ENCODE results near the gene BID.

Gene BID

GRCh38 chr22:17783312-17783711 lies 9.0 kb upstream of the BID start:
- TF ChIP-seq FOXP2 (optimal IDR thresholded peaks at IDR 0.05; ENCODE audit: borderline replicate concordance, extremely low read depth, extremely low read length, insufficient read depth) (no peak), POLR2AphosphoS5 (IDR thresholded peaks at IDR 0.05; ENCODE audit: low read depth, low read length) (no peak)

- no peak for TF ChIP-seq SIN3A (IDR thresholded peaks at IDR 0.05; ENCODE audit: borderline replicate concordance, insufficient read depth, low read length)
- no peak for TF ChIP-seq REST (IDR thresholded peaks at IDR 0.05; ENCODE audit: insufficient read depth in 1 of 2, low read depth in 2 of 2, low read length in 2 of 2)
- no peak for TF ChIP-seq POLR2AphosphoS5 (IDR thresholded peaks at IDR 0.05; ENCODE audit: low read depth, low read length)
- no peak for TF ChIP-seq TAF1 (IDR thresholded peaks at IDR 0.05; ENCODE audit: borderline replicate concordance, insufficient read depth, low read length)
- no peak for TF ChIP-seq FOXP2 (optimal IDR thresholded peaks at IDR 0.05; ENCODE audit: borderline replicate concordance, extremely low read depth, extremely low read length, insufficient read depth)
Measured at GRCh38 chr22:17782621-17783020, 8.4 kb upstream of the BID start.

- TF ChIP-seq POLR2AphosphoS5 (IDR thresholded peaks at IDR 0.05; ENCODE audit: low read depth, low read length) (no peak), FOXP2 (optimal IDR thresholded peaks at IDR 0.05; ENCODE audit: borderline replicate concordance, extremely low read depth, extremely low read length, insufficient read depth) (no peak), REST (IDR thresholded peaks at IDR 0.05; ENCODE audit: insufficient read depth in 1 of 2, low read depth in 2 of 2, low read length in 2 of 2) (no peak), SIN3A (IDR thresholded peaks at IDR 0.05; ENCODE audit: borderline replicate concordance, insufficient read depth, low read length) (no peak), TAF1 (IDR thresholded peaks at IDR 0.05; ENCODE audit: borderline replicate concordance, insufficient read depth, low read length) (no peak)
Measured at GRCh38 chr22:17782158-17782557, 7.9 kb upstream of the BID start.

- no peak for TF ChIP-seq TAF1 (IDR thresholded peaks at IDR 0.05; ENCODE audit: borderline replicate concordance, insufficient read depth, low read length)
- no peak for TF ChIP-seq POLR2AphosphoS5 (IDR thresholded peaks at IDR 0.05; ENCODE audit: low read depth, low read length)
- TF ChIP-seq FOXP2 (optimal IDR thresholded peaks at IDR 0.05; ENCODE audit: borderline replicate concordance, extremely low read depth, extremely low read length, insufficient read depth), result no peak
- TF ChIP-seq SIN3A (IDR thresholded peaks at IDR 0.05; ENCODE audit: borderline replicate concordance, insufficient read depth, low read length), result no peak
- TF ChIP-seq REST (IDR thresholded peaks at IDR 0.05; ENCODE audit: insufficient read depth in 1 of 2, low read depth in 2 of 2, low read length in 2 of 2), result no peak
Measured at GRCh38 chr22:17781319-17782031, 7.2 kb upstream of the BID start.

GRCh38 chr22:17780741-17781318 lies 6.6 kb upstream of the BID start:
- no peak for TF ChIP-seq FOXP2 (optimal IDR thresholded peaks at IDR 0.05; ENCODE audit: borderline replicate concordance, extremely low read depth, extremely low read length, insufficient read depth)
- no peak for TF ChIP-seq POLR2AphosphoS5 (IDR thresholded peaks at IDR 0.05; ENCODE audit: low read depth, low read length)

- TF ChIP-seq SIN3A (IDR thresholded peaks at IDR 0.05; ENCODE audit: borderline replicate concordance, insufficient read depth, low read length) (no peak), TAF1 (IDR thresholded peaks at IDR 0.05; ENCODE audit: borderline replicate concordance, insufficient read depth, low read length) (no peak), POLR2AphosphoS5 (IDR thresholded peaks at IDR 0.05; ENCODE audit: low read depth, low read length) (no peak), FOXP2 (optimal IDR thresholded peaks at IDR 0.05; ENCODE audit: borderline replicate concordance, extremely low read depth, extremely low read length, insufficient read depth) (no peak), REST (IDR thresholded peaks at IDR 0.05; ENCODE audit: insufficient read depth in 1 of 2, low read depth in 2 of 2, low read length in 2 of 2) (no peak)
Measured at GRCh38 chr22:17780116-17780740, 6.0 kb upstream of the BID start.
